ENCODE measurements around the gene LEPROT. TPM values are rescaled to one million over a fixed set of nuclear protein-coding genes. Genes with fewer than 3 reads are reported as not detected.

The LEPROT gene
- total RNA-seq, 1 donor from 2014 or later, result 54.5 TPM

- no peak for TF ChIP-seq CTCF (IDR thresholded peaks at IDR 0.05; ENCODE audit: unreplicated experiment)
- Mint-ChIP-seq H3K4me3 (ENCODE audit: low read depth) (no peak overlapping the region), H3K27ac (no peak overlapping the region), H3K9me3 (ENCODE audit: low read depth) (no peaks in the 10 kb centered on the region), H3K36me3 (ENCODE audit: insufficient read depth) (no peaks in the 10 kb centered on the region), H3K27me3 (no peaks in the 10 kb centered on the region), H3K4me1 (ENCODE audit: low read depth) (peaks cover 13% of the 10 kb centered on the region)
- DNase-seq (ENCODE audit: low spot score, unreplicated experiment), result no peak
These were observed 7.5 kb upstream of the LEPROT start for GRCh38 chr1:65412984-65413375.

GRCh38 chr1:65414538-65414937 lies 5.9 kb upstream of the LEPROT start:
- Mint-ChIP-seq H3K27ac (no peak overlapping the region), H3K4me3 (ENCODE audit: low read depth) (no peak overlapping the region), H3K9me3 (ENCODE audit: low read depth) (no peaks in the 10 kb centered on the region), H3K4me1 (ENCODE audit: low read depth) (peaks cover 25% of the 10 kb centered on the region), H3K36me3 (ENCODE audit: insufficient read depth) (no peaks in the 10 kb centered on the region), H3K27me3 (no peaks in the 10 kb centered on the region)
- no peak for TF ChIP-seq CTCF (IDR thresholded peaks at IDR 0.05; ENCODE audit: unreplicated experiment)
- DNase-seq (ENCODE audit: low spot score, unreplicated experiment), result no peak

GRCh38 chr1:65416767-65417166 lies 3.7 kb upstream of the LEPROT start:
- no peak overlapping the region for H3K4me3 Mint-ChIP-seq (ENCODE audit: low read depth)
- no peak for TF ChIP-seq CTCF (IDR thresholded peaks at IDR 0.05; ENCODE audit: unreplicated experiment)
- no peaks in the 10 kb centered on the region for H3K36me3 Mint-ChIP-seq (ENCODE audit: insufficient read depth)
- H3K4me1 Mint-ChIP-seq (ENCODE audit: low read depth), result peaks cover 26% of the 10 kb centered on the region
- H3K27me3 Mint-ChIP-seq, result no peaks in the 10 kb centered on the region
- no peak for DNase-seq (ENCODE audit: low spot score, unreplicated experiment)
- no peaks in the 10 kb centered on the region for H3K9me3 Mint-ChIP-seq (ENCODE audit: low read depth)
- no peak overlapping the region for H3K27ac Mint-ChIP-seq

- peak overlapping the region; percentile 6 for H3K27ac Mint-ChIP-seq
- H3K27me3 Mint-ChIP-seq, result no peaks in the 10 kb centered on the region
- no peaks in the 10 kb centered on the region for H3K36me3 Mint-ChIP-seq (ENCODE audit: insufficient read depth)
- H3K4me3 Mint-ChIP-seq (ENCODE audit: low read depth), result no peak overlapping the region
- DNase-seq (ENCODE audit: low spot score, unreplicated experiment), result no peak
- H3K9me3 Mint-ChIP-seq (ENCODE audit: low read depth), result no peaks in the 10 kb centered on the region
- peaks cover 25% of the 10 kb centered on the region for H3K4me1 Mint-ChIP-seq (ENCODE audit: low read depth)
- TF ChIP-seq CTCF (IDR thresholded peaks at IDR 0.05; ENCODE audit: unreplicated experiment), result no peak
These were observed 2.7 kb upstream of the LEPROT start for GRCh38 chr1:65417729-65418128.

GRCh38 chr1:65418522-65419185 lies 1.8 kb upstream of the LEPROT start:
- Mint-ChIP-seq H3K9me3 (ENCODE audit: low read depth) (no peaks in the 10 kb centered on the region), H3K4me3 (ENCODE audit: low read depth) (no peak overlapping the region), H3K36me3 (ENCODE audit: insufficient read depth) (peaks cover 3% of the 10 kb centered on the region), H3K27me3 (no peaks in the 10 kb centered on the region), H3K4me1 (ENCODE audit: low read depth) (peaks cover 22% of the 10 kb centered on the region), H3K27ac (peak overlapping the region; percentile 98)
- no peak for DNase-seq (ENCODE audit: low spot score, unreplicated experiment)
- no peak for TF ChIP-seq CTCF (IDR thresholded peaks at IDR 0.05; ENCODE audit: unreplicated experiment)
